AG09309 (cell line): ENCODE measurements around the gene KCNK13.

ENCODE experiments used
- DNase-seq: peaks from one replicate; pipeline ENCODE4 v3.0.0-alpha.2; 2010; ENCODE audit warnings: low read depth
- H3K4me3 ChIP-seq: 2 replicates; pipeline ENCODE4 v1.5.1; 2011; ENCODE audit warnings: mild to moderate bottlenecking, low read depth, low read length, moderate library complexity; ENCODE audit not compliant: control insufficient read depth
- CTCF ChIP-seq: IDR thresholded peaks from 2 replicates; pipeline ENCODE4 v1.5.1; 2011; ENCODE audit warnings: mild to moderate bottlenecking, low read depth, low read length, inconsistent platforms; ENCODE audit not compliant: insufficient read depth, control insufficient read depth; ENCODE audit errors: missing control alignments

KCNK13 gene

DNA sequence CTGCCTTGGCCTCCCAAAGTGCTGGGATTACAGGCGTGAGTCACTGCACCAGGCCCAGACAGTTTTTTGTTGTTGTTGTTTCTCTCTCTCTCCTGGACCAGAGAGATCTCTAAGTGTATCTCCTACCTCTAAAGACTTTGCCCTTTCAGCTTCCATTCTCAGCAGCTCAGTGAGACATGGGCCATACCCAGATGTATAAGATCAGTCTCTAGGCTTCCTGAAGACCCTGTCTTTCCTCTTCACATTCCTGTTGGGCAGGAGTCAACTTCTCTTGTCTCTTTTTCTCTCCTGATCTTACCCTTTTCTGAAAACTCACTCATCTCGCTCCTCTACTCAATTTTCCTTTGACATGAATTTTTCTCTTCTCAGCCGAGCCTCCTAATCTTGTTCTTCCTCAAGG is 42.0 kb downstream of the KCNK13 start:
- no peak for DNase-seq
- no peak for TF ChIP-seq CTCF

DNA sequence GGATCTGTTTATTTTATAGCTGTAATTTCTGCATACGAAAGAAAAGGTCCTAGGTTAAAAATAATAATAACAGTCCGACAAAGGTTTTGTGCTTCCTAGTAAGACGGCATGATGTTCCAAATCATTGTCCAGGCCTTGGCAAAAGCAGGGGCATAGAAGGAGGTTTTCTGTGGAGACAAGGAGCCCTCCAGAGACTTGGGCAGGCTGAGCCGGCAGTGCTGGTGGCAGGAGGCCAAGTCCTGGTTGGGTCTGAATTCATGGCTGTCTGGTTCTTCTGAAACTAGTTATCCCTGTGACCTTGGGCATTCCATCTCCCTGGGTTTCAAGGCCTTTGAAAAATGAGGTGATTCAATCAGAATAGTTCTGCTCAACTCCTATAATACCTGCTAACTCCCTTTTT is 44.0 kb downstream of the KCNK13 start:
- DNase-seq: no peak
- no peak for TF ChIP-seq CTCF
- H3K4me3 ChIP-seq: no peak overlapping the region

More for the DNA sequence above, 42.0 kb downstream of the KCNK13 start:
- H3K4me3 ChIP-seq: no peak overlapping the region

GRCh38 chr14:90107789-90108188 is 46.0 kb downstream of the KCNK13 start:
- no peak for DNase-seq
- no peak for TF ChIP-seq CTCF
- H3K4me3 ChIP-seq: no peak overlapping the region

- no peak overlapping the region for H3K4me3 ChIP-seq
- no peak for DNase-seq
- peak; percentile 20 for TF ChIP-seq CTCF
Measured at GRCh38 chr14:90109858-90110257, 48.1 kb downstream of the KCNK13 start.

- no peak overlapping the region for H3K4me3 ChIP-seq
- TF ChIP-seq CTCF: no peak
- no peak for DNase-seq
Measured at GRCh38 chr14:90111895-90112534, 50.2 kb downstream of the KCNK13 start.

DNA sequence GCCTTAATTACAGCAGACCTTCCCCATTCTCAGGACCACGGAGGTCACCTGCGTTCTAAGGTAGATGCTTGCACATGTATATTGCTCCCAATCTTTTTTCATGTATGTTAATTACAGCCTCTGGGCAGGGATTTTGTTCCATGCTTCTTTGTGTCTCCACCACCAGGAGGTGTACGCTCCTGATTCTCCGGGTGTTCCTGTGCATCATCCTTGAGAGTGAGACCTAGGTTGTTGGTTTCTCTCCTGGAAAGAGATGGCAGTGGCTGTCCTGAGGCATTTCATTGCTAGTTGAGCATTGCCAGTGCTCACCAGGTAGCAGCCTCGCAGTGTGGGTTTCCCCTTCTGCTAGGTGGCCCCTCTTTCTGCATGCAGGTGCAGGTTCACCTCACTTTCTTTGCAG is 52.8 kb downstream of the KCNK13 start:
- H3K4me3 ChIP-seq: no peak overlapping the region
- TF ChIP-seq CTCF: peak; percentile 18
- DNase-seq: no peak
